HG03521 (cell line): ENCODE results near the gene GPR37.

Experiments
- ATAC-seq: cut with Tn5 transposase; IDR thresholded peaks from one replicate; pipeline ENCODE4 v1.9.1; 2021; ENCODE audit warnings: mild to moderate bottlenecking, moderate library complexity; ENCODE audit not compliant: unreplicated experiment

The GPR37 gene

DNA sequence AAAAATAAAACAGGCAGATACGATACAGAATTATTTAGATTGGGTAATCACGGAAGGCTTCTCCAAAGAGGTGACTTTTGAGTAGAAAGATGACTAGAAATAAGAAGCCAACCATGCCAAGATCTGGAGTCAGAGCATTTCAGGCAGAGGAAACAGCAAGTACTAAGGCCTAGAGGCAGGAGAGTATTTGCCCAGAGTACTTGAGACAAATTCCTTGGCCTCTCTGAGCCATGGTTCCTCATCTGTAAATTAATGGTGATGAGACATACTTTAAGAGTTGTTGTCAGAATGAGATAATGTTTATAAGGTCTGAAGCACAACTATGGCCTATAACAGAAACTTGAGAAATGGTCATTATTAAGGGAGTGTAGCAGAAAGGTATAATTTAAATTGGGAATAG, 15.8 kb upstream of the GPR37 start:
- ATAC-seq, result no peak

DNA sequence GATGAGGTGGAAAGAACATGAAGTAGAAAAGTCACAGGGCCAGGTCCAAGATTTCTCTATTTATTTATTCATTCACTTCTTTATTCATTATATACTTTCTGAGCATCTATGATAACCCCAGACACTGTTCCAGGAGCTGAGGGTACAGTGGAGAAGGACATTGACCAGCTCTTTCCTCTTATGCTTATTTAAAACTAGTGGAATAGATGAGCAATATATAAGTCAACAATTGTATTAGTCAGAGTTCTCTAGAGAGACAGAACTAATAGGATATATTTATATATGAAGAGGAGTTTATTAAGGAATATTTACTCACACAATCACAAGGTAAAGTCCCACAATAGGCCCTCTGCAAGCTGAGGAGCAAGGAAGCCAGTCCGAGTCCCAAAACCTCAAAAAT, 15.0 kb upstream of the GPR37 start:
- no peak for ATAC-seq

DNA sequence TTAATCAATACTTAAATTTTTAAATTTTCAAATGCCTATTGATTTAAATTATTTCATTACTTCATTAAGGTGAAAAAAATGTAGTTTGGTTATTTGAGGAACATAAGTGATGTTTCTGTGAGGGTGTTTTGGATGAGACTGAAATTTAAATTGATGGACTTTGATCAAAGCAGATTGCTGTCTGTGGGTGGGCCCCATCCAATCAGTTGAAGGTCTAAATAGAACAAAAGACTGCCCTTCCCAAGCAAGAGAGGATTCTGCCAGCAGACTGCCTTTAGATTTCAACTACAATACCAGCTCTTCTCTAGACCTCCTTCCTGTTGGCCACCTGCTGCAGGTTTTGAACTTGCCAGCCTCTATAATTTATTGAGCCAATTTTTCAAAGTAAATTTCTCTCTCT, 14.5 kb upstream of the GPR37 start:
- ATAC-seq, result no peak

- no peak for ATAC-seq
Observed at GRCh38 chr7:124779620-124780019, 14.0 kb upstream of the GPR37 start.

GRCh38 chr7:124779194-124779593, 13.6 kb upstream of the GPR37 start:
- no peak for ATAC-seq

DNA sequence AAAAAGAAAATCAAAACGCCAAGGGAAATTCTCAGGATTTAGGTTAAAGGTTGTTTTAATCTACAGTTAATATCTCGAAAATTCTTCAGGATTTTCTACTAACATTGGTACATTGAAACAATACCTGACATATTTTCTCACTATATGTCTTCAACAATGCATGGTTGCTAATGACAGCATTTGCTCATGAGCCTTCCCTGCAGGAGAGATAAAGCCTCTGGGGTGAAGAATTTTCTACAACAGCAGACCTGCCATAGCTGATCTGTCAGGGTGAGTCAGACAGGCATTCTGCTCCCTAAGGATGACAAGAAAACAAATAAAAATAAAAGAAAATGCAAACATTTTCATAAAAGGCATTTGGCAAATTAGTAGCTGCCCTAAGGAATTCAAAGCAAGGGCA, 11.7 kb upstream of the GPR37 start:
- ATAC-seq, result no peak

GRCh38 chr7:124776153-124776552, 10.6 kb upstream of the GPR37 start:
- no peak for ATAC-seq

DNA sequence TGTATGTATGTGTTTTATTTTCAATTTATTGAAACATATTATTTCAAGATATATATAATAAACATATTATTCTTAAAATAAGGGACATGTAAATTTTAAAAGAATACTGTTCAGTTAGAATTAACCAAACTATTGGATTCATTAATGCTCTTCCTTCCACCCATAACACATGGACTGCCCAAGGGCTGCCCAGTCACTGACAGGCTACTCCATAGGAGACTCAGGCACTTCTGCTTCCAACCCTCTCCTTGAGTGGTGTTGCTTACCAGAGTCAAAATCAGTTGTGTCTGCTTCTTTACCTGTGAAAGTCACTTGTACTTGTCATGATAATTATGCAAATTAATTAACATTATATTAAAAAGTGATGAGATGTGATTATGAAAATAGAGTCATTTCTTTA, 9.8 kb upstream of the GPR37 start:
- ATAC-seq, result no peak

DNA sequence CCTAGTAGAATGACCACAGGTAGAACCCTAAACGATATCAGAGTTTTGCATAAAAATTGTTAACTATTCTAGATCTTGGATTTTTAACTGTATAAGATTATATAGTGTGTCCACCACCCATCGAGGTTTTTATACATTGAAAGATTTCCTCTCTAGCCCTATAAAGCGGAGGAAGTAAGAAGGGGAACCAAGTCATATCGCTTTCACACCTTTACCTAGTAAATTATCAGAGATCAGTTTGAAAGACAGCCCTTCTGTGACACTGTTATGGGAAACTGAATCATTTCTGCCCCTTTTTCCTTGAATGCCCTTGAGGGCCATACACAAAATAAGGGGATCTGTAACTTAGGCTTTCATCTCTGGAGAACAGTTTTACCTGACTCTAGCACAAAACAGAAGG, 8.3 kb upstream of the GPR37 start:
- no peak for ATAC-seq

GRCh38 chr7:124773339-124773738, 7.7 kb upstream of the GPR37 start:
- ATAC-seq, result no peak

- ATAC-seq, result no peak
Observed at GRCh38 chr7:124769136-124769535, 3.5 kb upstream of the GPR37 start.

DNA sequence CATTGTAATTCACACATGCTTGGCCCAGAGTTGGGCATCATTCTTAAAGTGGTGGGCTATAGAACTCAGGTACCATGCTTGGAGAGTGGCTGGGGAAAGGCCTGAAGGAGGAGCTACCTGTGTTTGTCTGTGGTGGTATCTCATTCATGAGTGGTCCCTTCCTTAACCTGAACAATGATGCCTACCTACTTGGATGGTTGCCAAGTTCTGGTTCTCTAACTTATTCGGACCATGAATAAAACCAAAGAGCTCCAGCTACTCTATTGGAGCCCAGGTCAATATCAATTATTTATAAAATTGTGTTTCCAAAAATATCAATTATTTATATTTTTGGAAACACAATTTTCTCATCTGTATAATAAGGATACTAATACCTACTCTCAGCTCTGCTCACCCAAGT, 2.9 kb upstream of the GPR37 start:
- ATAC-seq, result no peak

GRCh38 chr7:124764847-124765400, 668 bp downstream of the GPR37 start:
- ATAC-seq, result peak; percentile 27

DNA sequence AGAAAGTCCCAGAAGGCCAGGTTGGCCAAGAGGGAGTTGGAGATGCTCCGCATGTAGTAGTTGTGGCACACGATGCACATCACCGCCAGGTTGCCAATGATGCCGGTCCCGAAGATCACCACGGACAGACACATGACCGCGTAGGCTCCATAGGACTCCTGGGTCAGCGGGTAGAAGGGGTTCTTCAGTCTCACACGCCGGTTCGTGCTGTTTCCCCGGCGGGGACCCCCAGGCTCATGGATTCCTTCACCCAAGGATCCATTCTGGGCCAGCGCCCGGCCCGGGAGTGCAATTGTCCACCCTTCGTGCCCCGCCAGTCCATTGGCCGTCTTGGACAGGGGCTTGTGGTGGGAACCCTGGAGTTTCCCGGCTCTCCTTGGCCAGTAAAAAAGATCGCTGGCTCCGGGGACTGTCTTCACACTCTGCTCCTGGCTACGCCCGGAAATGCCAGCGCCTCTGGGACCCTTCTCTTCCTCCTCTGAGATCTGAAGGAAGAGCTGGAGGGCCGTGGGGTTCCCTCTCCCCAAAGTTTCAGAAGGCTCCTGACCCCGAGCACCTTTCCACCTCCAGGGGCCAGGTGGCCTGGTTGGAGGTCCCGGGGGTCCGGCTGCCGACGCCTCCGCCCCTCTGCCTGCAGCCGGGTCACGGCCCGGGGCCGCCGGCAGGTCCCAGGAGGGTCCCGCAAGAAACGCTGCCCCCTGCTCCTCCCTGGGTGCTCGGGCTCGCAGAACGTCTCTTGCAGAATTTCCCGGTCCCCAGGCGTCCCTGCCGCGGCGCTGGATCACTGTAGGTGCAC, 1.3 kb downstream of the GPR37 start:
- ATAC-seq, result no peak

- ATAC-seq, result no peak
Observed at GRCh38 chr7:124762611-124763143, 2.9 kb downstream of the GPR37 start.

DNA sequence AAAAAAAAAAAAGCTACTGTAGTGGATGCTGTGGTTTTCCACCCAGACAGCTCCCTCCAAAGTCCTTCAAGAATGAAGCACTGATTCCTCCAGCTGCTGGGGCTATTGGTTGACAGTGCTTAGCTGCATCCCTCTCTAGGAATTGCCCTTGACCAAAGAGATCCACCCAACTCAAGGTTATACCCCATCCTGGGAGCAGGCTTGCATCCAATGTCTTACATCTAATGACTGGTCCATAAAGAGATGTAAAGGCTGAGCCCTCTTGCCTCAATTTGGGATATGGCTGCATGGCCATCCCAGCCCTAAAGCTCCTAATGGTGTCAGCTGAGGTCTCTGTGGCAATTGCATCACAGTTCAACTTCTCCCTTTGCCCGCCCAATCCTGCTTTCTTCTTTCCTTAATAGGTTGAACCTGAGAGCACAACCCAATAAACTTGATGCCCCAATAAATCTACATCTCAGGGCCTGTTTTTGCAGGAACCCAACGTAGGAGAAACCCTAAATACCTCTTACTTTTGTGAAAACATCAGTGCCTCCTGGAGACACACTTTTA, 4.4 kb downstream of the GPR37 start:
- ATAC-seq, result no peak

DNA sequence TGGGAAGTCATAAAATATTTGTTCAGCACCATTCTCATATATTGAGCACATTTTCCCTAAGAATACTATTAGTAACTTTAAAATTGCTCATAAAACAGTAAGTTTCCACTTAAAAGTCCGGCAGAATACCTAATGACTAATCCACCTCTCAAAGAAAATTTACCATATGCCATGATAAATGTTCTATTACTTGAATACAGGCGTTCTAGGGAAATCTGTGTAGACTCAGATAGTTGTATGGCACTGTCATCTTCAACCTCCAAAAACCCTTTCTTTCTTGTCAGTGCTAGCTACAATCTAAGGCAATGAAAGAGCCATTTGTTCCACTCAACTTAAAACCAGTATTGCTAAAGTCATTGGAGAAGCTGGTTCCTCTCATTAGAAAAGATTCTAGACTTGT, 7.3 kb downstream of the GPR37 start:
- no peak for ATAC-seq

GRCh38 chr7:124754576-124755268, 10.9 kb downstream of the GPR37 start:
- no peak for ATAC-seq

DNA sequence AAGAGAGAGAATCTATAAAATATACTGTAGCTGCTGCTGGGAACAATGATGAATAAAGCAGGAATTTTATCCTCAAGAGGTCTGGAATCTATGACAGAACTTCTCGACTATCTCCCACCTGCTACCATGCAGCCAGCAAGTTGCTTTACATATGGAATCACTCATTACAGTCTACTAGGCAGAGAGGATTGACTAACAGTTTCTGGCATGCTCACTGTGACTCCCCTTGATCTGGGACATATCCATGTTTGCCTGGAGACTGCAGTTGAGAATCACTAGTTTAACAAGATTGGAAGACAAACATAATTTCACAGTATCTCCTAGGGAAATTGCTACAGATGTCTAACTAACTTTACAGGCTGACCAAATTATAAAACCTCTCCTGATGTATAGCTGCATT, 13.3 kb downstream of the GPR37 start:
- no peak for ATAC-seq

- ATAC-seq, result no peak
Observed at GRCh38 chr7:124751027-124751426, 14.6 kb downstream of the GPR37 start.

DNA sequence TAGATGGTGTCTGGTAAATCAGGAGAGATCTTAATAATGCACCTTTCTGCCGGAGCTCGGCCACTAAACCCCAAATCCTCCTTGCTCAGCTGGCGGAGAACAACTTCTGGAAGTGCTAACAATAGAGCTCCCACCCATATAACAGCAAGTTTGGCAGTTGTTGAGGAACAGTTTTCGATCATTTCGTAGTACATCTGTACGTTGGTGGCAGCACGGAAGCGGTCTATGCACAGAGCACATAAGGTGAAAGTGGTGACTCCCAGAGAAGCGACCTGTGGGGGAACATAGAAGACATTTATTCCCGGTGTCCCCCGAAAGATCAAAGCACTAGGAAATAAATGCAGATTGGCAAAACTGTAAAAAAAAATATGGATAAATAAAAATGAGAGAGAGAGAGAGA, 18.5 kb downstream of the GPR37 start:
- no peak for ATAC-seq

DNA sequence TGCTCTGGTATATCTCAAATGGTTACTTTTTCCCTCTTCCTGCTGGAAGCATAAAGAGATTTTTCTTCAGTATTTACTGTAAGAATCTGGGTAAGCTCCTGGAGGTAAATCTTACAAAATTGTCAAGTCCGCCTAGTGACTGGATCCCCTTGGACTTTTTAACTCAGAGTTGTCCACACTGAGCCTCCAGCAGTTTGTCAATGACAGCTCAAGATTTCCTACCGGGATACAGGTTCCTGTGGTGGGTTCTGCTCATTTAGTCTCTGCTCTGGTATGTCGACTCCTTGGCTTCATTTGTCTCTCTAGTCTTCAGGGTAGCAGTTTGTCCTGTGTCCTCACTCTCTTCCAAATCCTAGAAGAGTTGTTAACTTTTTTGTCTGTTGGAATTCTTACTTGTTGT, 27.0 kb downstream of the GPR37 start:
- ATAC-seq, result no peak
